Measurements from ENCODE around the gene BRSK1.
"Not testable (repeated sequence)": the region's sequence is repeated elsewhere in the genome, so short reads cannot be mapped to it uniquely, and the experiment has no call there.

BRSK1 gene

DNA sequence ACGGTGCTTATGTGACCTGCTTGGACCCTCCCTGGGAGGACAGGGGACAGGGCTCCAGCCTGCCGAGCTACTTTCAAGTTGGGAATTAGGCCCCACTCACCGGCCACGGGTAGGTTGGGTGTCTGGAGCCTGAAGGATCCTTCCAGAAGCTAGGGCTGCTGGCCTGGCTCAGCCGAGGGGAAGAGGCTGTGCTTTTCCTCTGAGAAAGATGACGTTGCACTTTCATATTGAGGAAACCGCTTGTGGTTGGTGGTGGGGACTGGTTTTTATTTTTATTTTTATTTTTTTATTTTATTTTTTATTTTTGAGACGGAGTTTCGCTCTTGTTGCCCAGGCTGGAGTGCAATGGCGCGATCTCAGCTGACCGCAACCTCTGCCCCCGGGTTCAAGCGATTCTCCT lies 41.4 kb downstream of the BRSK1 start, which contains the start of gene TMEM150B:
Gene TMEM150B (minus strand): TSS at position 170 of the 400 bp plus-strand sequence. CDS start 4,305 bp downstream, outside the sequence.
- TF ChIP-seq, protein P1, sequence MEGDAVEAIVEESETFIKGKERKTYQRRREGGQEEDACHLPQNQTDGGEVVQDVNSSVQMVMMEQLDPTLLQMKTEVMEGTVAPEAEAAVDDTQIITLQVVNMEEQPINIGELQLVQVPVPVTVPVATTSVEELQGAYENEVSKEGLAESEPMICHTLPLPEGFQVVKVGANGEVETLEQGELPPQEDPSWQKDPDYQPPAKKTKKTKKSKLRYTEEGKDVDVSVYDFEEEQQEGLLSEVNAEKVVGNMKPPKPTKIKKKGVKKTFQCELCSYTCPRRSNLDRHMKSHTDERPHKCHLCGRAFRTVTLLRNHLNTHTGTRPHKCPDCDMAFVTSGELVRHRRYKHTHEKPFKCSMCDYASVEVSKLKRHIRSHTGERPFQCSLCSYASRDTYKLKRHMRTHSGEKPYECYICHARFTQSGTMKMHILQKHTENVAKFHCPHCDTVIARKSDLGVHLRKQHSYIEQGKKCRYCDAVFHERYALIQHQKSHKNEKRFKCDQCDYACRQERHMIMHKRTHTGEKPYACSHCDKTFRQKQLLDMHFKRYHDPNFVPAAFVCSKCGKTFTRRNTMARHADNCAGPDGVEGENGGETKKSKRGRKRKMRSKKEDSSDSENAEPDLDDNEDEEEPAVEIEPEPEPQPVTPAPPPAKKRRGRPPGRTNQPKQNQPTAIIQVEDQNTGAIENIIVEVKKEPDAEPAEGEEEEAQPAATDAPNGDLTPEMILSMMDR (IDR thresholded peaks at IDR 0.05; ENCODE audit: low read length), result no peak
- TF ChIP-seq EZH2 (optimal IDR thresholded peaks at IDR 0.05; ENCODE audit: low read depth, low read length) (no peak), EZH2phosphoT487 (IDR thresholded peaks at IDR 0.05; ENCODE audit: low read length) (no peak)
- peak within 1 kb of the TSS; percentile 20; the same call in 1 of the 2 replicates for H3K4me3 ChIP-seq (ENCODE audit: low read length)
- H3K27me3 ChIP-seq (replicated peaks; ENCODE audit: insufficient read depth, low read length), result no peaks in the 10 kb centered on the region
- H3K4me1 ChIP-seq (ENCODE audit: low read length), result no peaks in the 10 kb centered on the region
- peak; percentile 51 for DNase-seq
- H3K9ac ChIP-seq (ENCODE audit: low read length), result no peak within 1 kb of the TSS
- H2AFZ ChIP-seq (ENCODE audit: low read length), result peak within 1 kb of the TSS; percentile 47
- H4K20me1 ChIP-seq (ENCODE audit: insufficient read depth, low read length), result no peaks in the 10 kb centered on the region
- H3K27ac ChIP-seq (ENCODE audit: low read length), result no peak within 1 kb of the TSS
- H3K9me2 ChIP-seq (replicated peaks; ENCODE audit: insufficient read depth, low read length), result no peaks in the 10 kb centered on the region
- H3K79me2 ChIP-seq (ENCODE audit: low read length), result no peaks in the 10 kb centered on the region
- H3K9me3 ChIP-seq (replicated peaks; ENCODE audit: insufficient read depth, low read length), result no peaks in the 10 kb centered on the region
- H3K36me3 ChIP-seq (replicated peaks; ENCODE audit: insufficient read depth, low read length), result no peaks in the 10 kb centered on the region
- peak within 1 kb of the TSS; percentile 53; the same call in 1 of the 2 replicates for H3K4me2 ChIP-seq (ENCODE audit: low read depth, low read length)
- H3F3A ChIP-seq (ENCODE audit: insufficient read depth, low read length), result no peaks in the 10 kb centered on the region

DNA sequence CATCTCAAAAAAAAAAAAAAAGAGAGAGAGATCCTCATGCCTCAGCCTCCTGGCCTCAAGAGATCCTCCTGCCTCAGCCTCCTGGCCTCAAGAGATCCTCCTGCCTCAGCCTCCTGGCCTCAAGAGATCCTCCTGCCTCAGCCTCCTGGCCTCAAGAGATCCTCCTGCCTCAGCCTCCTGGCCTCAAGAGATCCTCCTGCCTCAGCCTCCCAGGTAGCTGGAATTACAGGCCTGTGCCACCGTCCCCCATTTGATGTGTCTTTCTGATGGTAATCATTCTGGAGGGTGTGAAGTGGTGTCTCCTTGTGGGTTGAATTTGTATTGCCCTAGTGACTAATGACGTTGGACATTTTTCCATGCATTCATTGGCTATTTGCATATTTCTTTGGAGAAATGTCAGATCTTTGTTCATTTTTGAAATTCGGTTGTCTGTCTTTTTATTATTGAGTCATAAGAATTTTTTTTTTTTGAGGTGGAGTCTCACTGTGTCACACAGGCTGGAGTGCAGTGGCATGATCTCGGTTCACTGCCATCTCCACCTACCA lies 45.0 kb downstream of the BRSK1 start:
- not testable (repeated sequence) for H3K9me2 ChIP-seq (replicated peaks; ENCODE audit: insufficient read depth, low read length); H3K36me3 ChIP-seq (replicated peaks; ENCODE audit: insufficient read depth, low read length); H3K4me1 ChIP-seq (ENCODE audit: low read length); H3K27ac ChIP-seq (ENCODE audit: low read length); H3F3A ChIP-seq (ENCODE audit: insufficient read depth, low read length); DNase-seq; H3K4me2 ChIP-seq (ENCODE audit: low read depth, low read length); H3K9me3 ChIP-seq (replicated peaks; ENCODE audit: insufficient read depth, low read length); H4K20me1 ChIP-seq (ENCODE audit: insufficient read depth, low read length); H2AFZ ChIP-seq (ENCODE audit: low read length); H3K9ac ChIP-seq (ENCODE audit: low read length); H3K27me3 ChIP-seq (replicated peaks; ENCODE audit: insufficient read depth, low read length); H3K4me3 ChIP-seq (ENCODE audit: low read length); H3K79me2 ChIP-seq (ENCODE audit: low read length)

- H3F3A ChIP-seq (ENCODE audit: insufficient read depth, low read length); H3K79me2 ChIP-seq (ENCODE audit: low read length); H3K4me2 ChIP-seq (ENCODE audit: low read depth, low read length); H3K27me3 ChIP-seq (replicated peaks; ENCODE audit: insufficient read depth, low read length); H3K27ac ChIP-seq (ENCODE audit: low read length); H4K20me1 ChIP-seq (ENCODE audit: insufficient read depth, low read length); H3K36me3 ChIP-seq (replicated peaks; ENCODE audit: insufficient read depth, low read length); H3K9ac ChIP-seq (ENCODE audit: low read length); H3K9me2 ChIP-seq (replicated peaks; ENCODE audit: insufficient read depth, low read length); H3K4me3 ChIP-seq (ENCODE audit: low read length); H3K9me3 ChIP-seq (replicated peaks; ENCODE audit: insufficient read depth, low read length); H2AFZ ChIP-seq (ENCODE audit: low read length); H3K4me1 ChIP-seq (ENCODE audit: low read length); DNase-seq: not testable (repeated sequence)
These were observed 46.0 kb downstream of the BRSK1 start for GRCh38 chr19:55329791-55330190.

GRCh38 chr19:55333870-55334269 lies 50.1 kb downstream of the BRSK1 start:
- Histone ChIP-seq H3K27ac (ENCODE audit: low read length) (no peak overlapping the region), H3K4me3 (ENCODE audit: low read length) (no peak overlapping the region)

More at GRCh38 chr19:55333870-55334269, 50.1 kb downstream of the BRSK1 start:
- Histone ChIP-seq H2AFZ (ENCODE audit: low read length) (no peak overlapping the region), H3K27me3 (replicated peaks; ENCODE audit: insufficient read depth, low read length) (peaks cover 16% of the 10 kb centered on the region), H3K9me3 (replicated peaks; ENCODE audit: insufficient read depth, low read length) (no peaks in the 10 kb centered on the region), H4K20me1 (ENCODE audit: insufficient read depth, low read length) (no peaks in the 10 kb centered on the region), H3K36me3 (replicated peaks; ENCODE audit: insufficient read depth, low read length) (no peaks in the 10 kb centered on the region), H3K4me2 (ENCODE audit: low read depth, low read length) (no peak overlapping the region), H3K79me2 (ENCODE audit: low read length) (no peaks in the 10 kb centered on the region), H3F3A (ENCODE audit: insufficient read depth, low read length) (peaks cover 6% of the 10 kb centered on the region; the same call in 1 of the 2 replicates), H3K9me2 (replicated peaks; ENCODE audit: insufficient read depth, low read length) (no peaks in the 10 kb centered on the region), H3K4me1 (ENCODE audit: low read length) (peaks cover 5% of the 10 kb centered on the region; the same call in 1 of the 2 replicates), H3K9ac (ENCODE audit: low read length) (no peak overlapping the region)
- TF ChIP-seq, protein P1 (IDR thresholded peaks at IDR 0.05; ENCODE audit: low read length), result no peak
- TF ChIP-seq EZH2phosphoT487 (IDR thresholded peaks at IDR 0.05; ENCODE audit: low read length) (no peak), EZH2 (optimal IDR thresholded peaks at IDR 0.05; ENCODE audit: low read depth, low read length) (no peak)
- DNase-seq, result no peak

All from MM.1S (cell line).